Stimulated activated CD8-positive, alpha-beta memory T cell treated with anti-CD3 and anti-CD28 coated beads, Interleukin-4, amount 100 ng/mL, for 1 hour (primary cell): Measurements from ENCODE around the gene USP40.

ENCODE experiments used
- DNase-seq, 2 donors: peaks; one replicate each; pipeline ENCODE4 v3.0.0-alpha.2; 2020; ENCODE audit warnings: low read depth in 2 of 2, low spot score in 1 of 2

Gene USP40

DNA sequence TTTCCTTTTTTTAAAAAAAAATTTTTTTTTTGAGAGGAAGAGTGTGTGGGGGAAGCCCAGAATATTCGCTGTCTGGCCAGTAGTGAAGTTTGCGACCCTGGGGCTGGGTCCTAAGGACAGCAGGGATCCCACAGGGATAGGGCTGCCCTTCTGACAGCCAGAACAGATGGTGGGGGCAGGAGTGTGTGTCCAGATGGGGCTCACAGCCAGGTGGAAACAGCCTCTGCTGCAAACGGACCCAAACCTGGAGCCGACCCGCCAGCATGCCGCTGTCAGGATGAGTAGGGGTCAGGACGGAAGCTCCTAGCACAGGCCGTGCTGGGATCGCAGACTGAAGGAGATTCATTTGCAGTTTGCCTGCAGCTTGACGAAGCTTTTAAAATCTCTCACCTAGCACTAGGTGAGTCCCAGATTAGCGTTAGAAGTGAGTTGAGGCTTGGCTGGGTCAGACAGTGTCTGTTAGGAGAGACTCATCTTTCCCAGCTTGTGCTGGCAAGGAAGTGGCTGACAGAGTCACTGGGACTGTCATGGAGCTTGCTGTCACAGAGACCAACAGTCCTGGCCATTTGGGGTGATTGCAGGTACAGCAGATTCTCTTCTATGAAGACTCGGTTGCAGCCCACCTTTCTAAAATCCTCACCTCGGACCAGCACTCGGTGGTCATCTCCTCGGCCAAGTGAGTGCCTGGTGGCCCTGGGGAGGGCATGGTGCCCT lies 118.9 kb downstream of the USP40 start:
- no peak for DNase-seq

- no peak for DNase-seq
Observed at GRCh38 chr2:233446606-233447305, 119.8 kb downstream of the USP40 start.

- DNase-seq = no peak
Observed at GRCh38 chr2:233446121-233446520, 120.5 kb downstream of the USP40 start.

DNA sequence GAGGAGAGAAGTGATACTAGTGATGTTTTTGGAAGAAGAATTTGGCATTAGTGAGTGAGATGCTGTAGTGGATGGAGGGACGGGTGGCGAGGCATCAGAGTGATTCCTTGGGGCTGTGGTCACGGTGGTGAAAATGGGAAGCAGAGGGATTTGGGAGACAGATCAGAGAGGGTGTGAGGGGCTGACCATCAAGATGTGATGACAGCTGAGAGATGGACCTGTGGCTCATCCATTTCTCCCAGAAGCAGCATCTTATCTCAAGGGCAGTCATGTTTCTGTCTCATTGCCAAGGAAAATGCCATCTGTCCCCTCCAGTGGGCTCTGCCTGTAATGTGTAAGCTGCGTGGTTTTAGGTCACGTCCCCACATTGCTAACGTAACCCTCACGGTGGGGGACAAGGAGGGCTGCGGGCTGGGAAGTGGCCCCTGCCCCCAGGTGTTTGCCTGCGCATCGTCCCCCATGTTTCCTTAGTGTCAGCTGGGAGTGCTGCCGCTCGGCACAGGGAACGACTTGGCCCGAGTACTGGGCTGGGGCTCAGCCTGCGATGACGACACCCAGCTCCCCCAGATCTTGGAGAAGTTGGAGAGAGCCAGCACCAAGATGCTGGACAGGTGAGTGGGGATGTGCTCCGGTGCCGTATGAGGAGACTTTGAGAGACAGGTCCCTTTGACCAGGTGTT lies 121.3 kb downstream of the USP40 start:
- DNase-seq = no peak

DNA sequence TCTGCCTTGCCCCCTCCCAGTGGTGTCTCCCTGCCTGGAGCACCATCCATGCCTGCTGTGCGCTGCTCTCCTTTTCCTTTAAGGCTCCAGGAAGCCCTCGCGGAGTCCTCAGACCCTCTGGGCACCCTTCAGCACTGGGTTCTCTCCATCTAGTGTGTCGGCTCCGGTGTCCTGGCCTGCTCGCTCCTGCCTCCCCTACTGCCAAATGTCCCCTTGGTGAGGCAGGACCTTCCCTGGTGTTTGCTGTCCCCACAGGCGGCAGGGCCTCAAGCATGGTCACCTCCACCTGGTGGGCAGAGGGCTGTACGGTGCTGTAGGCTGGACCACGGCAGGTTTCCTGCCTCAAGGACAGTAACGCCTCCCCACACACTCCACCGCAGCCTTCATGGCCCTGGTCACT lies 122.1 kb downstream of the USP40 start:
- no peak for DNase-seq

- peak; percentile 66 to 73 for DNase-seq
Observed at GRCh38 chr2:233443511-233444183, 122.9 kb downstream of the USP40 start.

DNA sequence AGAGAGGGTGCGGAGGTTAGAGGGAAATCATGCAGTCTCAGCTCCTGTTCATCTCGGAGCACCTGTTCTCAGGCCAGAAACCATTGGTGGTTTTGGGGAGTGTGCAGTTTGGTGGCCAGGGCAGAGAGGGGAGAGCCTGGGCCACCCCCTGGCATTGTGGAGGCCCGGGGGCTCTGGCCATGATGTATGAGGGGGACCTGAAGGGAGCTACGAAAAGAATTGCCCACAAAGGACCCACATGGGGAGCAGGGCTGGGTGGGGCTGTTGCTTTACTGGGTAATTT lies 124.6 kb downstream of the USP40 start:
- DNase-seq = no peak

GRCh38 chr2:233441161-233442027 lies 125.2 kb downstream of the USP40 start:
- DNase-seq = no peak

DNA sequence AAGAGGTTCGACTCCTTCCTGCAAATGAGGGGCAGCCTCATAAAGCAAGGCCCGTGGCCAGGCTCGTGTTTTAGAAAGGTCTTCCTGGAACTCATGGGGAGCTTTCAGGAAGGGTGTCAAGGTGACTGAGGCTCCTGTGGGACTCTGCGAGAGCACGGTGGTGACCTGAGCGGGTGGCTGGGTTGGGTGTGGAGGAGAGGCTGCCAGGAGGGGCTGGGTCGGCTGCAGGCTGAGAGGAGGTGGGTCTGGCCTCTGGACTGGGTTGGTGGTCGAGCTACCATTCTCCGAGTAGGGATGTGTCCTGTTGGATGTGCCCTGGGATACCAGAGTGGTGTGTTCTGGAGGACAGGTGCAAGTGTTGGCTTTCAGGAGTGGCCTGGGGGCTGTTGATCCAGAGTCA lies 125.9 kb downstream of the USP40 start:
- DNase-seq = no peak

DNA sequence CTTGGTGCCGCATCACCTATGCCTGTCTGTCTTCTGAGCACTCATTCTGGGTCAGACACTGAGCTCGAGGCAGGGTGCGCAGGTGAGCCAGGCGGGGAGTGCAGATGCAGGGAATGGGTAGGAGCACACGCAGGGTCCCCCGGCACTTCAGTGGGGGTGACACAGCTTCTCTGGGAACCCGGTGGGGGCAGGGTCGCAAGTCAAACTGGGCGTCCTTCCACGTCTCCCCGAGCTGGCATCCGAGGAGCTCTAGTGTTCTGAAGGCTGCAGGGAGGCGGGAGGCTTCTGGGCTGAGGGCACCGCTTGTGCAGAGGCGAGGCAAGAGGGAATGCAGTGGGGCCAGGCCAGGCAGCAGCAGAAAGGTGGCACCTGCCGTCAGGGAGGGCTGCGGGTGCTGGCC lies 126.3 kb downstream of the USP40 start:
- DNase-seq = no peak

GRCh38 chr2:233439191-233439590 lies 127.4 kb downstream of the USP40 start:
- no peak for DNase-seq

DNA sequence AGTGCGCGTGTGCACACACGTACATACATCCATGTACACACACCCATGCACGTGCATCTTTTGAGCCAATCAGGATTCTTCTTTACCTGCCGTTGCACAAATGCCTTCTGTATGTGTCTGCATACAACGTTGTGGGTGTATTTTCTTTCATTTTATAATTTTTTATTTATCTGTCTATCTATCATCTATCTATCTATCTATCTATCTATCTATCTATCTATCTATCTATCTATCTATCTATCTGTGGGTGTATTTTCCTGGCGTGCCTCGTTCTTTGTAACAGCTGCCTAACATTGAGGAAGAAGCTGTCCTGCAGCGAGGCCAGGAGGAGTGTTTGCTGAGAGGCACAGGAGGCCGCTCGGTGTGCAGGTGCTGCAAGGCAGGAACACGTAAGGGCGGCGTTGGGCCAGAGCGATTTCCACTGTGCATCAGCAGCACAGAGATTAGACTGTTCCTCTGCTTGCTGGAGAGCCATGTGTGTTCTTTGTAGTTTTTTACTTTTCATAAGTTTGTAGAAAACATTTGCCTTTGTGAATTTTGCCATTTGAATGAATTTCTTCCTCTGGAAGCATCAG lies 127.9 kb downstream of the USP40 start:
- no peak for DNase-seq

DNA sequence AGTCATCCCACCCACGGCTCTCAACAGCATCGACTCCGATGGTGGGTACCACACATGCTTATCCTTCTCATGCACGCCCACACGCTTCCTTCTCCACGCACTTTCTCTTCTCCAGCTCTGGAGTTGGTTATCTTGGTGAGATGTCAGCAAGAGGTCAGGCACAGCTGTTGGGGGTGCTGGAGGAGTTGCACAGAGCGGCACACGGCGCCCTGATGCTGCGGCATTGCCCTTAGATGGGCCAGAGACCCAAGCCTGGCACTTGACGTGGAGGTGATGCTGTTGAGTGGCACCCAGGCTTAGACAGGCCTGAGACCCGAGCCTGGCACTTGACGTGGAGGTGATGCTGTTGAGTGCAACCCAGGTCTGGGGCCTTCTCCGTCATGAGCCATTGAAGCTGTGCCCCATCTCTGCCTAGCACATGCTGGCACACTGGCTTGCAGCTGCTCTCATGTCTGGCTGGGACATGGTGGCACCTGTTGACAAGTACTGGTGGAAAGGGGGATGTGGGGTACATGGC lies 129.1 kb downstream of the USP40 start:
- no peak for DNase-seq

DNA sequence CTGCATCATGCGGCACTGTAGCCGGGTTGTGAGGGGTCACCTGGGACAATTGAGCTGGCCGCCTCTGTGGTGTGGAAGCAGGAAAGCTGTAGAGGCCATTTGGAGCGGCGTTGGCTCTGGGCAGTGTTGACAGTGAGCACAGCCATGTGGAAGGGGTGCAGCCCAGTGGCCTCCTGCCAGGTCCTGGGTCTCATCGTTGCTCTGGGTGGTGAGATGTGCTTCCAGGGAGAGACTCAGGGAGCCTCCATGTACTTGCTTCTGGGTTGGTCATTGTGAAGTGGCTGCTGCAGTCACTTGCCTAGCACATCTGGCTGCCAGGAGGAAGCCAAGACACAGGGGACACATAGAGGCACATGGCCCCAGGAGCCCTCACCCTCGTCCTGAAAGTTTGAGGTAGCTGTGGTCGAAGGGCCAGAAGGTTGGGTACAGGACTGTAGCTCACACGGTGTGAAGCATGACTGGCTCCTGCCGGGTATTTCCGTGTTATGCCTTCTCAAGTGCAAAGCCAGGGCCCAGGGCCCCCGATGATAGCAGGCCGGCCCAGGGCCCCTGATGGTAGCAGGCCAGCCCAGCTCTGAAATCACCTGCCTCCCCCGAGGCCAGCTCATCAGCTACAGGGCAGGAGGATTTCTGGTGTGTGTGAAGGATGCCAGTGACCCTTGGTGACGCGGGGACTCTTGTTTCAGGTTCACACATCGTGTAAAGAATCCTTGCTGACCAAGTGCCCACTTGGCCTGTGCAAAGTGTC lies 129.7 kb downstream of the USP40 start:
- DNase-seq = no peak

GRCh38 chr2:233436191-233436581 lies 130.4 kb downstream of the USP40 start:
- DNase-seq = no peak

- no peak for DNase-seq
Observed at GRCh38 chr2:233435436-233436190, 131.0 kb downstream of the USP40 start.

GRCh38 chr2:233434666-233435330 lies 131.8 kb downstream of the USP40 start:
- DNase-seq = no peak

DNA sequence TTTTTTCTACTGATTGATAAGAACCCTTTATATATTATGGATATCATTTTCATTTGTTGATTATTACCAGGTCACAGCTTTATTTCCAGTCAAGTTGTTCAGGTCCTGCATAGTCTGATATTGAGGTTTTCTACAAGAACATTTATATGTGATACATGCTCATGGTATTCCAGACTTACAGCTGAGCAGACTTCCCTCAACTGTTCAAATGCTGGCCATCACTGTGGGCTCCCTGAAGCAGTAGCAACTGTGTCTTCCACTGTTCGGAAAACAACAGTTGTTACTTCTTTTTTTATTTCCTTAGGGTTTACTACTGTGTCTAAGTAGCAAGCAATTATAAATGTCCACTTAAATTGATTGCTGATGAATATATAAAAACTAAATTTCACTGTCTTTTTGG lies 132.8 kb downstream of the USP40 start:
- DNase-seq = no peak

DNA sequence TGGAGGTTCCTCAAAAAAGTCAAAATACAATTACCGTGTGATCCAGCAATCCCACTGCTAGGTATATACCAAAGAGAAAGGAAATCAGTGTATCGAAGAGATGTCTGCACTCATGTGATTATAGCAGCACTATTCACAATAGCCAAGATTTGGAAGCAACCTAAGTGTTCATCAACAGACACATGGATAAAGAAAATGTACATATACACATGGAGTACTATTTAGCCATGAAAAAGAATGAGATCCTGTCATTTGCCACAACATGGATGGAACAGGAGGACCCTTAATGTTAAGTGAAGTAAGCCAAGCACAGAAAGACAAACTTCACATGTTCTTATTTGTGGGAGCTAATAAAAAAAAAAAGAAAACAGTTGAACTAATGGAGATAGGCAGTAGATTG lies 133.6 kb downstream of the USP40 start:
- no peak for DNase-seq
